ENCODE data around the gene DNTT.

Gene DNTT

DNA sequence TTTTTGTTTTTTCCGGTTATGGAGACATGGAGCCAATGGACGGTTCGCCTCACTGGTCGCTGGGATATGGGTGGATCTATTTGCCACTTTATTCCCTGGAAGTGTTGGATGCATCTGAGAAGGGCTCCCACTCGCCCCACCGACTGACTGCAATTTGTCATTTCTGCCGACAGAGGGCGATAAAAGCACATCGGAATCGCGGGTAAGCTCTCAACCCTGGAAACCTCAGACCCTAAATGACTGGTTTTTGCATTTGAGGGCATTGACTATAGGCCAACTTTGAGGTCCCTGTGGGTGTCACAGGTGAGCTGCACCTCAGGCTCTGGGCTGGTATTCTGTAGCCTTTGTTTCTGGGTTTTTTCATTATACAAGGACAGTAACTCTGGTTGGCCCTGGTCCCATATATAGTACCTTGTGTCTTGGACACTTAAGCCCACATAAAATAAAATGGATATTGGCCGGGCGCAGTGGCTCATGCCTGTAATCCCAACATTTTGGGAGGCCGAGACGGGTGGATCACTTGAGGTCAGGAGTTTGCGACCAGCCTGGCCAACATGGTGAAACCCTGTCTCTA lies 66.4 kb downstream of the DNTT start:
- no peaks in the 10 kb centered on the region for H3K9me3 ChIP-seq (ENCODE audit: severe bottlenecking)
- no peak overlapping the region for H3K27ac ChIP-seq (ENCODE audit: poor library complexity, severe bottlenecking)
- DNase-seq (ENCODE audit: low spot score) (no peak), ATAC-seq (ENCODE audit: low read depth) (peak; percentile 15; the same call in 1 of the 3 replicates)
- no peak overlapping the region for H3K4me3 ChIP-seq (ENCODE audit: severe bottlenecking)
- H3K36me3 ChIP-seq (ENCODE audit: low read depth): no peaks in the 10 kb centered on the region
- no peaks in the 10 kb centered on the region for H3K27me3 ChIP-seq (ENCODE audit: insufficient read depth, poor library complexity, severe bottlenecking)
- H3K4me1 ChIP-seq (ENCODE audit: insufficient read depth, poor library complexity, severe bottlenecking): peaks cover 4% of the 10 kb centered on the region
- peak; percentile 80 for TF ChIP-seq CTCF (IDR thresholded peaks at IDR 0.05; ENCODE audit: poor library complexity, severe bottlenecking)

- no peak for ATAC-seq (ENCODE audit: low read depth)
- H3K9me3 ChIP-seq (ENCODE audit: severe bottlenecking): no peaks in the 10 kb centered on the region
Measured at GRCh38 chr10:96371356-96371755, 67.1 kb downstream of the DNTT start.

DNA sequence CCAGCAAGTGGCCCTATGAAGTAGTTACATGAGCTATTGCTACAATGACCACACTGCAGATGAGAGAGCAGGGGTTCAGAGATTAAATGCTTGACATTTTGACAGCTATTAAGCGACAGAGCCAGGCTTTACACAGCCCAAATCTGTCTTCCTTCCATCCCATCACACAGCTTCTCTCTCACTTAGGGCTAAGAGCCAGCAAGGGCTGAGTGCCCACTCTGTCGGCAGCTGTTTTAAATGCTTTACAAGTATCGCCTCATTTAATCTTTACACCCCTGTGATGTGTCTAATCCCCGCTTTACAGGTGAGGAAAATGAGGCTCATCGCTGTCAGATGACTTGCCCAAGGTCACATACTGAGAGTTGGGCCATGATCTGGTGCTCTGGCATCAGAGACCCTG lies 69.8 kb downstream of the DNTT start:
- DNase-seq (ENCODE audit: low spot score): no peak
- H3K9me3 ChIP-seq (ENCODE audit: severe bottlenecking): no peaks in the 10 kb centered on the region
- no peak overlapping the region for H3K4me3 ChIP-seq (ENCODE audit: severe bottlenecking)
- no peak overlapping the region for H3K27ac ChIP-seq (ENCODE audit: poor library complexity, severe bottlenecking)
- ATAC-seq (ENCODE audit: low read depth): no peak
- no peaks in the 10 kb centered on the region for H3K36me3 ChIP-seq (ENCODE audit: low read depth)
- H3K4me1 ChIP-seq (ENCODE audit: insufficient read depth, poor library complexity, severe bottlenecking): no peaks in the 10 kb centered on the region
- no peak for TF ChIP-seq CTCF (IDR thresholded peaks at IDR 0.05; ENCODE audit: poor library complexity, severe bottlenecking)
- no peaks in the 10 kb centered on the region for H3K27me3 ChIP-seq (ENCODE audit: insufficient read depth, poor library complexity, severe bottlenecking)

More at GRCh38 chr10:96371356-96371755, 67.1 kb downstream of the DNTT start:
- no peak overlapping the region for H3K27ac ChIP-seq (ENCODE audit: poor library complexity, severe bottlenecking)
- H3K36me3 ChIP-seq (ENCODE audit: low read depth): no peaks in the 10 kb centered on the region
- no peak overlapping the region for H3K4me3 ChIP-seq (ENCODE audit: severe bottlenecking)
- no peak for TF ChIP-seq CTCF (IDR thresholded peaks at IDR 0.05; ENCODE audit: poor library complexity, severe bottlenecking)
- no peak for DNase-seq (ENCODE audit: low spot score)
- no peaks in the 10 kb centered on the region for H3K27me3 ChIP-seq (ENCODE audit: insufficient read depth, poor library complexity, severe bottlenecking)
- H3K4me1 ChIP-seq (ENCODE audit: insufficient read depth, poor library complexity, severe bottlenecking): peaks cover 3% of the 10 kb centered on the region

- Histone ChIP-seq H3K27me3 (ENCODE audit: insufficient read depth, poor library complexity, severe bottlenecking) (no peaks in the 10 kb centered on the region), H3K36me3 (ENCODE audit: low read depth) (no peaks in the 10 kb centered on the region), H3K4me1 (ENCODE audit: insufficient read depth, poor library complexity, severe bottlenecking) (no peaks in the 10 kb centered on the region), H3K9me3 (ENCODE audit: severe bottlenecking) (no peaks in the 10 kb centered on the region), H3K27ac (ENCODE audit: poor library complexity, severe bottlenecking) (no peak overlapping the region), H3K4me3 (ENCODE audit: severe bottlenecking) (no peak overlapping the region)
- ATAC-seq (ENCODE audit: low read depth) (no peak), DNase-seq (ENCODE audit: low spot score) (no peak)
- TF ChIP-seq CTCF (IDR thresholded peaks at IDR 0.05; ENCODE audit: poor library complexity, severe bottlenecking): no peak
Measured at GRCh38 chr10:96374639-96374984, 70.4 kb downstream of the DNTT start.

- ATAC-seq (ENCODE audit: low read depth): peak; percentile 87
- H3K27ac ChIP-seq (ENCODE audit: poor library complexity, severe bottlenecking): no peak overlapping the region
- peak overlapping the region; percentile 19 for H3K4me3 ChIP-seq (ENCODE audit: severe bottlenecking)
- no peaks in the 10 kb centered on the region for H3K4me1 ChIP-seq (ENCODE audit: insufficient read depth, poor library complexity, severe bottlenecking)
- peak; percentile 96 for TF ChIP-seq CTCF (IDR thresholded peaks at IDR 0.05; ENCODE audit: poor library complexity, severe bottlenecking)
- no peaks in the 10 kb centered on the region for H3K9me3 ChIP-seq (ENCODE audit: severe bottlenecking)
- H3K27me3 ChIP-seq (ENCODE audit: insufficient read depth, poor library complexity, severe bottlenecking): no peaks in the 10 kb centered on the region
- H3K36me3 ChIP-seq (ENCODE audit: low read depth): no peaks in the 10 kb centered on the region
- no peak for DNase-seq (ENCODE audit: low spot score)
Measured at GRCh38 chr10:96374985-96375830, 71.0 kb downstream of the DNTT start.
